ENCODE measurements around the gene DHRSX.

GRCh38 chrX:2397229-2398063 lies 103.3 kb downstream of the DHRSX start:
- no peak for TF ChIP-seq CTCF (IDR thresholded peaks at IDR 0.05)
- TF ChIP-seq POLR2AphosphoS5 (IDR thresholded peaks at IDR 0.05): no peak
- no peak for TF ChIP-seq EP300 (IDR thresholded peaks at IDR 0.05)

Data from upper lobe of left lung (tissue), 4 donors.